Left colon (tissue), 2 donors: ENCODE results near the gene IGDCC3. TPM values are rescaled to one million over a fixed set of nuclear protein-coding genes. Genes with fewer than 3 reads are reported as not detected.
"Not testable (repeated sequence)": the region's sequence is repeated elsewhere in the genome, so short reads cannot be mapped to it uniquely, and the experiment has no call there.

ENCODE experiments used
- ATAC-seq: fragments of 200-7000 bp; cut with Tn5 transposase; one replicate; pipeline ENCODE4 v1.9.1; 2020; ENCODE audit warnings: mild to moderate bottlenecking, moderate library complexity
- DNase-seq, 2 donors: peaks; one replicate each; pipeline ENCODE4 v3.0.0-alpha.2; 2020
- intact Hi-C, 2 donors: fragments of 100-400 bp; cut with DNase I in 1 of 2; cut with micrococcal nuclease in 1 of 2; formaldehyde crosslinking; loops; one replicate each; pipeline versions ENCODE4 v1.11.2 to v1.14.0; 2022; cut with DNase I, micrococcal nuclease
- total RNA-seq, 2 donors: library from RNA; stranded (reverse); fragmentation: NEBNext Ultra II Directional; extraction: Animal tissue kit (Norgen Biotek cat#: 25700); gene quantifications; one replicate each; pipeline ENCODE4 v1.2.1, GENCODE V29; 2021
- donor health status: DM: no; HTN: no; CAD: no.
- donor health status: DM: yes; HTN: yes; CAD: no.

IGDCC3 gene
- total RNA-seq, 2 donors from 2014 or later, result 0.25 TPM; not detected in 1

GRCh38 chr15:65355173-65355987, 22.4 kb downstream of the IGDCC3 start:
- ATAC-seq, result peak; percentile 39
- DNase-seq, result no peak
- intact Hi-C loops, result no loop called here

- ATAC-seq (no peak), DNase-seq (no peak)
- intact Hi-C loops, result no loop called here
Observed at GRCh38 chr15:65354835-65355172, 23.0 kb downstream of the IGDCC3 start.

GRCh38 chr15:65351972-65352371, 25.8 kb downstream of the IGDCC3 start:
- intact Hi-C loops, ATAC-seq, DNase-seq: not testable (repeated sequence)

- intact Hi-C loops, result no loop called here
- ATAC-seq, result no peak
- DNase-seq, result no peak
Observed at GRCh38 chr15:65349338-65349737, 28.5 kb downstream of the IGDCC3 start.

- DNase-seq, intact Hi-C loops, ATAC-seq: not testable (repeated sequence)
Observed at GRCh38 chr15:65347756-65348155, 30.0 kb downstream of the IGDCC3 start.

GRCh38 chr15:65346856-65347598, 30.8 kb downstream of the IGDCC3 start:
- ATAC-seq (no peak), DNase-seq (no peak)
- intact Hi-C loops, result no loop called here

- DNase-seq (no peak), ATAC-seq (no peak)
- intact Hi-C loops, result no loop called here
Observed at GRCh38 chr15:65344914-65345275, 32.9 kb downstream of the IGDCC3 start.

- DNase-seq (peak in 1 of 2 donors; percentile 27), ATAC-seq (peak; percentile 64)
- intact Hi-C loops, result no loop called here
Observed at GRCh38 chr15:65344214-65344913, 33.4 kb downstream of the IGDCC3 start.

GRCh38 chr15:65343374-65343981, 34.3 kb downstream of the IGDCC3 start:
- intact Hi-C loops, result no loop called here
- peak; percentile 68 for ATAC-seq
- peak in 1 of 2 donors; percentile 29 for DNase-seq

- intact Hi-C loops, result no loop called here
- no peak for ATAC-seq
Observed at GRCh38 chr15:65342493-65342892, 35.3 kb downstream of the IGDCC3 start.

GRCh38 chr15:65339920-65340319, 37.9 kb downstream of the IGDCC3 start:
- ATAC-seq, result peak; percentile 77
- intact Hi-C loops, result no loop called here
- DNase-seq, result peak; percentile 64 to 72

More at GRCh38 chr15:65342493-65342892, 35.3 kb downstream of the IGDCC3 start:
- no peak for DNase-seq

- ATAC-seq (no peak), DNase-seq (no peak)
- intact Hi-C loops, result no loop called here
Observed at GRCh38 chr15:65339416-65339815, 38.4 kb downstream of the IGDCC3 start.

GRCh38 chr15:65338823-65339222, 39.0 kb downstream of the IGDCC3 start:
- DNase-seq, result no peak
- ATAC-seq, result no peak
- intact Hi-C loops, result no loop called here

GRCh38 chr15:65338366-65338765, 39.4 kb downstream of the IGDCC3 start:
- intact Hi-C loops, result no loop called here
- DNase-seq (peak; percentile 74 to 79), ATAC-seq (peak; percentile 91)

- DNase-seq, result no peak
- intact Hi-C loops, result no loop called here
- ATAC-seq, result no peak
Observed at GRCh38 chr15:65337436-65338070, 40.2 kb downstream of the IGDCC3 start.

- intact Hi-C loops, result no loop called here
- DNase-seq (no peak), ATAC-seq (no peak)
Observed at GRCh38 chr15:65336493-65337435, 41.0 kb downstream of the IGDCC3 start.

GRCh38 chr15:65335278-65336055, 42.3 kb downstream of the IGDCC3 start:
- no peak for DNase-seq
- intact Hi-C loops, result no loop called here
- ATAC-seq, result no peak
